Mesothelial cell of epicardium (in vitro differentiated cells): ENCODE data around the gene PRAC1. TPM values are rescaled to one million over a fixed set of nuclear protein-coding genes. Genes with fewer than 3 reads are reported as not detected.
A peak's percentile ranks its signal among the peaks of the same experiment; 100 is the strongest.

Experiments
- DNase-seq, 2 experiments: peaks; one replicate each; pipeline ENCODE4 v3.0.0; 2021; ENCODE audit warnings: low spot score in 2 of 2; ENCODE audit not compliant: unreplicated experiment in 2 of 2
- H3K27ac Mint-ChIP-seq: 2 replicates; pipeline ENCODE4 v1.8.0; 2021; ENCODE audit warnings: mixed read lengths
- H3K27me3 Mint-ChIP-seq: 2 replicates; pipeline ENCODE4 v1.8.0; 2021; ENCODE audit warnings: low read depth, mixed read lengths
- H3K36me3 Mint-ChIP-seq: 2 replicates; pipeline ENCODE4 v1.8.0; 2021; ENCODE audit warnings: mixed read lengths
- H3K4me1 Mint-ChIP-seq: 2 replicates; pipeline ENCODE4 v1.8.0; 2021; ENCODE audit warnings: mixed read lengths
- H3K4me3 Mint-ChIP-seq: 2 replicates; pipeline ENCODE4 v1.8.0; 2021; ENCODE audit warnings: mild to moderate bottlenecking, moderate library complexity, mixed read lengths
- H3K9me3 Mint-ChIP-seq: 2 replicates; pipeline ENCODE4 v1.8.0; 2021; ENCODE audit warnings: mixed read lengths
- CTCF ChIP-seq: fragments of 200-600 bp; sonication (generic); IDR thresholded peaks from one replicate; pipeline ENCODE4 v1.5.0; 2021; ENCODE audit warnings: antibody characterized with exemption; ENCODE audit not compliant: unreplicated experiment
- total RNA-seq: library from RNA; stranded (reverse); gene quantifications from 3 replicates; pipeline ENCODE4 v1.2.1, GENCODE V29; 2021

The PRAC1 gene
- total RNA-seq, 1 donor from 2014 or later, result 14.0 TPM

- H3K4me3 Mint-ChIP-seq, result no peak overlapping the region
- no peak for TF ChIP-seq CTCF
- no peaks in the 10 kb centered on the region for H3K9me3 Mint-ChIP-seq
- H3K27ac Mint-ChIP-seq, result peak overlapping the region; percentile 100
- H3K4me1 Mint-ChIP-seq, result peaks cover 54% of the 10 kb centered on the region
- H3K36me3 Mint-ChIP-seq, result no peaks in the 10 kb centered on the region
- peaks cover 99% of the 10 kb centered on the region for H3K27me3 Mint-ChIP-seq
- no peak for DNase-seq
Observed at GRCh38 chr17:48730240-48730550, 7.9 kb upstream of the PRAC1 start.

GRCh38 chr17:48729335-48730239 lies 7.3 kb upstream of the PRAC1 start:
- H3K4me3 Mint-ChIP-seq, result peak overlapping the region; percentile 79
- H3K4me1 Mint-ChIP-seq, result peaks cover 59% of the 10 kb centered on the region
- H3K36me3 Mint-ChIP-seq, result no peaks in the 10 kb centered on the region
- peak in 1 of 2 experiments; percentile 52 for DNase-seq
- peak overlapping the region; percentile 100 for H3K27ac Mint-ChIP-seq
- peaks cover 99% of the 10 kb centered on the region for H3K27me3 Mint-ChIP-seq
- no peaks in the 10 kb centered on the region for H3K9me3 Mint-ChIP-seq
- TF ChIP-seq CTCF, result no peak

- TF ChIP-seq CTCF, result no peak
- peak within 1 kb of the TSS; percentile 100 for H3K27ac Mint-ChIP-seq
- no peaks in the 10 kb centered on the region for H3K9me3 Mint-ChIP-seq
- H3K4me1 Mint-ChIP-seq, result peaks cover 59% of the 10 kb centered on the region
- no peaks in the 10 kb centered on the region for H3K36me3 Mint-ChIP-seq
- H3K27me3 Mint-ChIP-seq, result peaks cover 99% of the 10 kb centered on the region
- peak within 1 kb of the TSS; percentile 79 for H3K4me3 Mint-ChIP-seq
- peak; percentile 77 to 84 for DNase-seq
Observed at GRCh38 chr17:48728232-48729231, 6.2 kb upstream of the PRAC1 start, which contains the start of gene HOXB13. HOXB13 (minus strand) TSS chr17:48728750; CDS start chr17:48728593, 157 bp downstream.

GRCh38 chr17:48727415-48728175 lies 5.3 kb upstream of the PRAC1 start:
- peaks cover 99% of the 10 kb centered on the region for H3K27me3 Mint-ChIP-seq
- H3K9me3 Mint-ChIP-seq, result no peaks in the 10 kb centered on the region
- DNase-seq, result no peak
- H3K4me3 Mint-ChIP-seq, result peak overlapping the region; percentile 79
- no peak for TF ChIP-seq CTCF
- H3K27ac Mint-ChIP-seq, result peak overlapping the region; percentile 100
- H3K4me1 Mint-ChIP-seq, result peaks cover 55% of the 10 kb centered on the region
- H3K36me3 Mint-ChIP-seq, result no peaks in the 10 kb centered on the region

GRCh38 chr17:48726916-48727286 lies 4.6 kb upstream of the PRAC1 start:
- H3K4me3 Mint-ChIP-seq, result peak overlapping the region; percentile 79
- H3K27ac Mint-ChIP-seq, result peak overlapping the region; percentile 13
- TF ChIP-seq CTCF, result no peak
- H3K36me3 Mint-ChIP-seq, result no peaks in the 10 kb centered on the region
- DNase-seq, result no peak
- no peaks in the 10 kb centered on the region for H3K9me3 Mint-ChIP-seq
- peaks cover 99% of the 10 kb centered on the region for H3K27me3 Mint-ChIP-seq
- peaks cover 53% of the 10 kb centered on the region for H3K4me1 Mint-ChIP-seq
